ENCODE measurements around the gene MR1.
A peak's percentile ranks its signal among the peaks of the same experiment; 100 is the strongest.

MR1 gene

GRCh38 chr1:181021811-181022434, 11.9 kb upstream of the MR1 start:
- Histone ChIP-seq H3K9me3 (ENCODE audit: control insufficient read depth, insufficient read depth, low read depth, low read length) (no peaks in the 10 kb centered on the region), H3K4me1 (ENCODE audit: control insufficient read depth, insufficient read depth, low read length) (peaks cover 6% of the 10 kb centered on the region; the same call in 1 of the 2 replicates), H3K36me3 (ENCODE audit: control insufficient read depth in 2 of 2, insufficient read depth in 1 of 2, low read length in 2 of 2) (no peaks in the 10 kb centered on the region), H3K27ac (ENCODE audit: extremely low read depth, low read depth, low read length) (peak overlapping the region; percentile 70), H3K4me3 (ENCODE audit: low read depth, low read length) (peak overlapping the region; percentile 96)
- POLR2A ChIA-PET, result interaction anchor here (0.7 to 3.2 kb wide), 12 partner anchors 11 to 520 kb away, joined by 3 to 40 read pairs (median 4); partner anchors contain the start of genes ACBD6 and MR1
- CTCF ChIA-PET, result interaction anchor here (0.5 to 2.5 kb wide), 6 partner anchors 16 to 140 kb away, joined by 3 to 13 read pairs (median 4); no protein-coding TSS in a partner anchor
- TF ChIP-seq ZNF302 (tag by site-specific recombination; IDR thresholded peaks at IDR 0.05; ENCODE audit: low read depth) (no peak), ZBTB17 (tag by site-specific recombination; IDR thresholded peaks at IDR 0.05) (peak; percentile 73), ZNF571 (tag by site-specific recombination; IDR thresholded peaks at IDR 0.05) (no peak), WT1 (tag by site-specific recombination; IDR thresholded peaks at IDR 0.05) (0 out of 2 replicates have a peak, but pooled peaks have one; percentile 30), KLF17 (tag by site-specific recombination; IDR thresholded peaks at IDR 0.05) (no peak), PBX3 (CRISPR knock-in tag; IDR thresholded peaks at IDR 0.05) (no peak), EGR2 (tag by site-specific recombination; IDR thresholded peaks at IDR 0.05; ENCODE audit: low read depth) (peak; percentile 48), ZNF266 (tag by site-specific recombination; IDR thresholded peaks at IDR 0.05; ENCODE audit: low read depth) (no peak), ZNF600 (tag by site-specific recombination; IDR thresholded peaks at IDR 0.05) (peak; percentile 23; the same call in 1 of the 2 replicates), ZNF449 (tag by site-specific recombination; IDR thresholded peaks at IDR 0.05) (no peak), ZNF23 (tag by site-specific recombination; IDR thresholded peaks at IDR 0.05; ENCODE audit: borderline replicate concordance) (no peak), ZNF37A (tag by site-specific recombination; IDR thresholded peaks at IDR 0.05) (no peak), BCL11A (tag by site-specific recombination; IDR thresholded peaks at IDR 0.05; ENCODE audit: low read depth) (0 out of 2 replicates have a peak, but pooled peaks have one; percentile 10), ZNF404 (tag by site-specific recombination; IDR thresholded peaks at IDR 0.05) (no peak), FEZF1 (tag by site-specific recombination; IDR thresholded peaks at IDR 0.05) (peak; percentile 84), ZNF19 (tag by site-specific recombination; IDR thresholded peaks at IDR 0.05; ENCODE audit: low read depth) (no peak), ZNF174 (tag by site-specific recombination; IDR thresholded peaks at IDR 0.05) (no peak), ZFHX2 (tag by site-specific recombination; conservative IDR thresholded peaks at IDR 0.05) (peak; percentile 57), ZNF292 (tag by site-specific recombination; IDR thresholded peaks at IDR 0.05; ENCODE audit: borderline replicate concordance, low read depth) (no peak), PRDM10 (tag by site-specific recombination; IDR thresholded peaks at IDR 0.05) (peak; percentile 83), PRDM1 (tag by site-specific recombination; IDR thresholded peaks at IDR 0.05) (peak; percentile 98), ZNF701 (tag by site-specific recombination; IDR thresholded peaks at IDR 0.05) (no peak), HOXC10 (CRISPR knock-in tag; IDR thresholded peaks at IDR 0.05) (no peak), SP2 (tag by site-specific recombination; IDR thresholded peaks at IDR 0.05) (peak; percentile 66), ZNF473 (tag by site-specific recombination; IDR thresholded peaks at IDR 0.05) (no peak), ZNF133 (tag by site-specific recombination; IDR thresholded peaks at IDR 0.05) (no peak), SP3 (tag by site-specific recombination; IDR thresholded peaks at IDR 0.05) (0 out of 2 replicates have a peak, but pooled peaks have one; percentile 13), RBAK (tag by site-specific recombination; IDR thresholded peaks at IDR 0.05) (no peak), PATZ1 (tag by site-specific recombination; IDR thresholded peaks at IDR 0.05) (peak; percentile 82), GLIS1 (tag by site-specific recombination; IDR thresholded peaks at IDR 0.05) (peak; percentile 30; the same call in 1 of the 2 replicates)

Measured in HEK293 (cell line).